GM12874 (cell line): ENCODE measurements around the gene SERPINB5.

Source experiments
- CTCF ChIP-seq: IDR thresholded peaks from 2 replicates; pipeline ENCODE4 v1.5.1; 2011; ENCODE audit warnings: low read depth, mild to moderate bottlenecking, control low read depth, low read length, moderate library complexity; ENCODE audit not compliant: insufficient read depth

The SERPINB5 gene

DNA sequence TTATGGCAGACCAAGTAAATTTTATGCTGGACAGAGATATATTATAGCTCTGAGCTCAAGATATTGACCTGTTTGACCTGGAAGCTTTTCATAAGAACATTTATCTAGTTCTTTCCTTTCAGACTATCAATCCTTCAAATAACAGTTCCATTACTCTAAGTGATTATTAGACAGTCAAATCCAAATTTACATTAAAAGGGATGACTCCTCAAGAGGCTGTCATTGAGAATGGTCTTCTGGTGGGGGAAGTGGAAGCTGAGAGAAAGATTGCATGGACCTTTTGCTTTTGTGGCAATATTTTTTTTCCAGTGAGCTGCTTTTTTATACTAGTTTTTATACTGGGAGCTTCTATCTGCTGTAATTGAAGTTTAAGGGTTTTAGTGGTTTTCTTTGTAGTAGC lies 50.5 kb downstream of the SERPINB5 start:
- no peak for TF ChIP-seq CTCF

DNA sequence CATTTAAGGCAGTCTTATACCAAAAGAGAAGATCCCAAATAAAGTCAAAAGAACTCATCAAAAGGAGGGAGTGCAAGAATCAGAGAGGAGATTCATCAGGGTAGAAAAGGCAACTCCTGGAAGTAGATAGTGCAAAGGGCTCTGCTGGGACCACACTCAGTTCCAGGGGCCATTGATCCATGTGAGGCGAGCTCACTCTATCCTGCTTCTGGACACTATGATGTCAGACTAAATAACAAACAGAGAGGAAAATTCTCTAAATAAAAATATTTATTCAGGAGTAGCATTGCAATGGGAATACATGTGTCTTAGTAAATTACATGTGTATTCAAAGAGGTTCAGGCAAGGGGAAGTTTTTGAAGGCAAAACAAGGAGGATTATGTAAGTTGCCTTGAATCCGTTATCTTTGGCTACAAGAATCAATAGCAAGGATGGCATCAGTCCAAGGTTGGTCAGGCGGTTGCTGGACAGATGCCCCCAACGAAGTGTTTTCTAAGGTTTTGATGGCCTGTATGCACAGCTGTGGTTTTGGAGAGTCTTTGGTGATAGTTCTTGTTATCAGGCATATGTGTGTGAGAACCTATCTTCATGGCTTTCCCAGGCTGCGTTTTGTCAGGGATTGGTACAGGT lies 52.2 kb downstream of the SERPINB5 start:
- no peak for TF ChIP-seq CTCF

DNA sequence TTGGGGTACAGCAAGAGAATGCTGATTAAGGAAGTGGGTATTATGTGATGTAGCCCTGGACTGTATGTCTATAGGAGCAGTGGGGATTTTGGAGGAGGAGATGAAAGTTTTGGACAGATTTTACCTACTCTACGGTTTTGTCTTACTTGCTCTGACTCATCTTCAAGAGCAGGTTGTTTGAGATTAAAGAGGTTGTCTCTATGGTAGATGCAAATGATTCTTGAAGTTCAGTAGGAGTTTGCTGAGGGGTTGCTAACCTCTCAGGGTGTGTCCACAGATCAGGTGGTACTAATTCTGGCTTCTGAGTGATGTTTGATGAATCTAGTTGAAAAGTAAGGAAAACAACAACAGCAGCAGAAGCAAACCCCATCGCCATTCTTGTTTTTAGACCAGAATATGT lies 55.7 kb downstream of the SERPINB5 start:
- TF ChIP-seq CTCF: no peak

DNA sequence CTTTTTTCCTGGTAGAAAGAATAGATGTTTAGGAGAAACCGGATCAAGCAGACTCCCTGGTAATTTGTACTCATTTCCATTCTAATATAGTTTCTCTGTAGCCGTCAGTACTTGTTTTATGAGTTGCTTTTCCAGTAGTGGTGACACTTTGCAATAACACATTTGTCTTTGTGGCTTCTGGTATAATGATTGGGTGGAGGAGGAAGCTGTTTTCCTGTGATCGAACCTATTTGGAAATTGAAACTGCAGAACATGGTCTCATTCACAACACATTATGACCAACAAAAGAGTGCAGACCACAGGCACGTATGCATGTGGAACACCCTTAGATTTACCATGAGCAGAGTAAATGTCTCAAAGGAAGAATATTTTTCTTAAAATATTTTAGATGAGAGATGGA lies 57.9 kb downstream of the SERPINB5 start:
- no peak for TF ChIP-seq CTCF

DNA sequence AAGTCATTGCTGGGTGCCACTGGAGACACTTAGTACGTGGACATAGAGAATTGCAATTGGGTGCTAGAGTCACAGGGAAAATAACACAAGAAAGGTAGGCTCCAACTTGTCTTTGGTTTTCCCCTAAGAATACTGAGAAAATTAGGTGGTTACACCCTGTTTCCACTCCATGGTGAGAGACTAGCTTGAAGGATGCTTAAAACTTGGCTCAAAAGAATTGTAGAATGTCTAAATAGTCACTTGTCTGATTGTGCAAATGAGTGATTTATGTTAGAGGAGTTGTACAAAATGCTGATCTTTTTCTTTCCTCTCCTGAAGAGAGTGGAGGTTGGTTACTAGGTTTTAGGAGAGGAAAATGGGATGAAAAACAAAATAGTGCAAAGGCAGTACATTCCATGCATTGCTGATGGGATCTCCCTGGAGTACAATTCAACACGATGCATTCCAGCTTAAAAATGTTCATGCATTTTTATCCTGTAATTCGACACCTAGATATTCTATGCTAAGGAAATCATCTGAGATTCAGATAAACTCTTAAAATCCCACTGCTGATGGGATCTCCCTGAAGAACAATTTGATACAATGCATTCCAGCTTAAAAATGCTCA lies 63.2 kb downstream of the SERPINB5 start:
- no peak for TF ChIP-seq CTCF

DNA sequence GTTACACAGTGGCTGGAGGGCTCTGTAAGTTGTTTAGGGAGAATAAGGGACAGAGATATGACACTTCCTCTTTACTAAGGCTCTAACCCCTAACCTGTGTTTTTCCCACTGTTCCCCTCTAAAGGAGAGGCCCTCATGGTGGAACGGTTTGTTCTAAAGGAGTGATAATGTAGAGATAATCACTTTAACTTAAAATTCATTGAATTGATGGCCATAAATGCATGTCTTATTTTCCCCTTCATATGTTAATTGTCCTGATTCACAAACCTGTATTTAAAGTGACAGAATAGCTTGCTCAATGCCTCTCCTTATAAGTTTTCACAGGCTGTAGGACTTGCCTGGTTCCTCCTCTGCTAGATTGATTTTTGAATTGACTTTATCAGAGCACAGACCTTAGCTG lies 65.3 kb downstream of the SERPINB5 start, which contains the start of gene SERPINB12:
Gene SERPINB12, plus strand, starts transcription at position 301 of the 400 bp plus-strand sequence. CDS start 13,791 bp downstream, outside the sequence.
- no peak for TF ChIP-seq CTCF

DNA sequence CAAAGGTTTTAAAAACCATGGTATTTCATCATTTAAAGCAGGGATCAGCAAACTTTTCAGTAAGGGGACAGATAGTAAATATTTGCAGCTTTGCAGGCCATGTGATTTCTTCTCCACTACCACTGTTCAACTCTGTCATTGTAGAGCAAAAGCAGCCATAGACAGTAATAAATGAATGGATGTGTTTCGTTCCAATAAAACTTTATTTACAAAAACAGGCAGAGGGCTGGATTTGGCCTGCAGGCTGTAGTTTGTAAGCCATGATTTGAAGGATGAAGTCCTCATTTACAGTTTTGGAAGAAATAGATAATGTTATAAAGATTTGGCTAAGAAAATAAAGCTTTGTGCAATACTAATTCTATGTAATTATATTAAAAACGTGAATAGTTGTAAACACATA lies 67.3 kb downstream of the SERPINB5 start:
- TF ChIP-seq CTCF: no peak

- no peak for TF ChIP-seq CTCF
Observed at GRCh38 chr18:63545000-63545399, 68.2 kb downstream of the SERPINB5 start.
